HG03378 (cell line): ENCODE data around the gene PTPRN2.
"Not testable (repeated sequence)": the region's sequence is repeated elsewhere in the genome, so short reads cannot be mapped to it uniquely, and the experiment has no call there.

Source experiments
- ATAC-seq: cut with Tn5 transposase; IDR thresholded peaks from one replicate; pipeline ENCODE4 v1.9.1; 2021; ENCODE audit warnings: mild to moderate bottlenecking, moderate library complexity; ENCODE audit not compliant: unreplicated experiment

PTPRN2 gene

GRCh38 chr7:157605638-157606037 is 982.0 kb downstream of the PTPRN2 start:
- no peak for ATAC-seq

- no peak for ATAC-seq
These were observed 982.8 kb downstream of the PTPRN2 start for GRCh38 chr7:157604661-157605381.

- ATAC-seq, result no peak
These were observed 983.9 kb downstream of the PTPRN2 start for GRCh38 chr7:157603716-157604115.

GRCh38 chr7:157603005-157603404 is 984.6 kb downstream of the PTPRN2 start:
- ATAC-seq, result no peak

- ATAC-seq, result no peak
These were observed 985.0 kb downstream of the PTPRN2 start for GRCh38 chr7:157602581-157602980.

GRCh38 chr7:157602156-157602555 is 985.5 kb downstream of the PTPRN2 start:
- no peak for ATAC-seq

- no peak for ATAC-seq
These were observed 986.1 kb downstream of the PTPRN2 start for GRCh38 chr7:157601530-157601929.

- no peak for ATAC-seq
These were observed 988.1 kb downstream of the PTPRN2 start for GRCh38 chr7:157599491-157599890.

- no peak for ATAC-seq
These were observed 990.1 kb downstream of the PTPRN2 start for GRCh38 chr7:157597562-157597961.

GRCh38 chr7:157596881-157597280 is 990.7 kb downstream of the PTPRN2 start:
- no peak for ATAC-seq

- no peak for ATAC-seq
These were observed 991.2 kb downstream of the PTPRN2 start for GRCh38 chr7:157596471-157596870.

GRCh38 chr7:157596026-157596425 is 991.6 kb downstream of the PTPRN2 start:
- no peak for ATAC-seq

GRCh38 chr7:157595086-157595855 is 992.4 kb downstream of the PTPRN2 start:
- ATAC-seq, result no peak

GRCh38 chr7:157594306-157594705 is 993.3 kb downstream of the PTPRN2 start:
- ATAC-seq, result no peak

- no peak for ATAC-seq
These were observed 994.1 kb downstream of the PTPRN2 start for GRCh38 chr7:157593541-157593940.

GRCh38 chr7:157592636-157593320 is 994.8 kb downstream of the PTPRN2 start:
- ATAC-seq, result not testable (repeated sequence)

GRCh38 chr7:157590526-157590925 is 997.1 kb downstream of the PTPRN2 start:
- ATAC-seq, result no peak

GRCh38 chr7:157589680-157590079 is 997.9 kb downstream of the PTPRN2 start:
- no peak for ATAC-seq

- ATAC-seq, result no peak
These were observed 999.6 kb downstream of the PTPRN2 start for GRCh38 chr7:157587805-157588560.

- no peak for ATAC-seq
These were observed 1000.4 kb downstream of the PTPRN2 start for GRCh38 chr7:157587051-157587804.
